Measurements from ENCODE around the gene CNNM1.

GRCh38 chr10:99438890-99439289 is 109.7 kb downstream of the CNNM1 start:
- TF ChIP-seq CTCF (conservative IDR thresholded peaks at IDR 0.05 in 1 of 2, IDR thresholded peaks at IDR 0.05 in 1 of 2; ENCODE audit: extremely low read depth in 1 of 2, insufficient read depth in 1 of 2, low read depth in 1 of 2, low read length in 2 of 2) (no peak), EZH2 (IDR thresholded peaks at IDR 0.05; ENCODE audit: borderline replicate concordance, low read length) (no peak)
